ENCODE results near the gene STOML1. TPM values are rescaled to one million over a fixed set of nuclear protein-coding genes. Genes with fewer than 3 reads are reported as not detected.
A peak's percentile ranks its signal among the peaks of the same experiment; 100 is the strongest.

Gene STOML1
- total and polyA plus RNA-seq, 10 of the 15 experiments (the other 5 are each of a cell fraction or from before 2014, with no cell fraction given) = 0.14 to 13.6 (median 8.3) TPM

DNA sequence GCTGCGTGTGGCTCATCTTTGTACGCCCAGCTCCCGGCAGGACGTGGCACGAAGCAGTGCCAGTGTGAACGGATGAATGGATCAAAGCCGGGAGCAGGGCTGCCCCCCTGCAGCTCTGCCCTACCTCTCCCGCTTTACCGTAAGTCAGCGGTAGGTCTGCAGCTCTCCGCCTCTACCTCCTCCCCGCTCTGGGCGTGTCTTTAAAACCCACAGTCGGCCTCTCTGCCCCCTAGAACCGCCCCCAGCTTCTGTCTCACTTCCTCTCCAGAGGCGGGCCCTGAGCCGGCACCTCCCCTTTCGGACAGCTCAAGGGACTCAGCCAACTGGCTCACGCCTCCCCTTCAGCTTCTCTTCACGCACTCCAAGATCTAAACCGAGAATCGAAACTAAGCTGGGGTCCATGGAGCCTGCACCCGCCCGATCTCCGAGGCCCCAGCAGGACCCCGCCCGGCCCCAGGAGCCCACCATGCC lies 2.4 kb upstream of the STOML1 start, which contains the start of gene PML (continued):
- TF ChIP-seq TAF1 (IDR thresholded peaks at IDR 0.05; ENCODE audit: borderline replicate concordance, low read depth, low read length) = peak; percentile 61; the same call in 1 of the 2 replicates
- TF ChIP-seq GATAD2B (conservative IDR thresholded peaks at IDR 0.05; ENCODE audit: low read depth) = no peak
- no peak for TF ChIP-seq ZNF274 (IDR thresholded peaks at IDR 0.05; ENCODE audit: insufficient read depth, insufficient read length)
- no peak for TF ChIP-seq E2F8 (IDR thresholded peaks at IDR 0.05; ENCODE audit: low read depth, partially characterized antibody)
- TF ChIP-seq NFYB (IDR thresholded peaks at IDR 0.05; ENCODE audit: insufficient read depth, low read depth, low read length) = no peak
- TF ChIP-seq MLLT1 (IDR thresholded peaks at IDR 0.05) = no peak
- no peak for TF ChIP-seq PAX8 (IDR thresholded peaks at IDR 0.05)
- TF ChIP-seq, protein P1, sequence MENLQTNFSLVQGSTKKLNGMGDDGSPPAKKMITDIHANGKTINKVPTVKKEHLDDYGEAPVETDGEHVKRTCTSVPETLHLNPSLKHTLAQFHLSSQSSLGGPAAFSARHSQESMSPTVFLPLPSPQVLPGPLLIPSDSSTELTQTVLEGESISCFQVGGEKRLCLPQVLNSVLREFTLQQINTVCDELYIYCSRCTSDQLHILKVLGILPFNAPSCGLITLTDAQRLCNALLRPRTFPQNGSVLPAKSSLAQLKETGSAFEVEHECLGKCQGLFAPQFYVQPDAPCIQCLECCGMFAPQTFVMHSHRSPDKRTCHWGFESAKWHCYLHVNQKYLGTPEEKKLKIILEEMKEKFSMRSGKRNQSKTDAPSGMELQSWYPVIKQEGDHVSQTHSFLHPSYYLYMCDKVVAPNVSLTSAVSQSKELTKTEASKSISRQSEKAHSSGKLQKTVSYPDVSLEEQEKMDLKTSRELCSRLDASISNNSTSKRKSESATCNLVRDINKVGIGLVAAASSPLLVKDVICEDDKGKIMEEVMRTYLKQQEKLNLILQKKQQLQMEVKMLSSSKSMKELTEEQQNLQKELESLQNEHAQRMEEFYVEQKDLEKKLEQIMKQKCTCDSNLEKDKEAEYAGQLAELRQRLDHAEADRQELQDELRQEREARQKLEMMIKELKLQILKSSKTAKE (IDR thresholded peaks at IDR 0.05; ENCODE audit: low read depth, poor library complexity, severe bottlenecking) = no peak
- no peak for TF ChIP-seq FOXM1 (IDR thresholded peaks at IDR 0.05; ENCODE audit: low read depth, low read length)
- TF ChIP-seq HDAC2 (IDR thresholded peaks at IDR 0.05) = no peak
- no peak for TF ChIP-seq SREBF1 (IDR thresholded peaks at IDR 0.05; ENCODE audit: low read length)
- TF ChIP-seq E2F4 (IDR thresholded peaks at IDR 0.05; ENCODE audit: low read depth, low read length) = no peak
- no peak for TF ChIP-seq KLF5 (IDR thresholded peaks at IDR 0.05; ENCODE audit: partially characterized antibody)
- no peak for TF ChIP-seq IKZF2 (IDR thresholded peaks at IDR 0.05)
- TF ChIP-seq KAT2A (conservative IDR thresholded peaks at IDR 0.05; ENCODE audit: control insufficient read depth, low read depth, low read length) = no peak
- TF ChIP-seq ZNF24 (IDR thresholded peaks at IDR 0.05) = no peak
- no peak for TF ChIP-seq SMAD1 (IDR thresholded peaks at IDR 0.05; ENCODE audit: low read depth, partially characterized antibody)
- TF ChIP-seq, protein P2, sequence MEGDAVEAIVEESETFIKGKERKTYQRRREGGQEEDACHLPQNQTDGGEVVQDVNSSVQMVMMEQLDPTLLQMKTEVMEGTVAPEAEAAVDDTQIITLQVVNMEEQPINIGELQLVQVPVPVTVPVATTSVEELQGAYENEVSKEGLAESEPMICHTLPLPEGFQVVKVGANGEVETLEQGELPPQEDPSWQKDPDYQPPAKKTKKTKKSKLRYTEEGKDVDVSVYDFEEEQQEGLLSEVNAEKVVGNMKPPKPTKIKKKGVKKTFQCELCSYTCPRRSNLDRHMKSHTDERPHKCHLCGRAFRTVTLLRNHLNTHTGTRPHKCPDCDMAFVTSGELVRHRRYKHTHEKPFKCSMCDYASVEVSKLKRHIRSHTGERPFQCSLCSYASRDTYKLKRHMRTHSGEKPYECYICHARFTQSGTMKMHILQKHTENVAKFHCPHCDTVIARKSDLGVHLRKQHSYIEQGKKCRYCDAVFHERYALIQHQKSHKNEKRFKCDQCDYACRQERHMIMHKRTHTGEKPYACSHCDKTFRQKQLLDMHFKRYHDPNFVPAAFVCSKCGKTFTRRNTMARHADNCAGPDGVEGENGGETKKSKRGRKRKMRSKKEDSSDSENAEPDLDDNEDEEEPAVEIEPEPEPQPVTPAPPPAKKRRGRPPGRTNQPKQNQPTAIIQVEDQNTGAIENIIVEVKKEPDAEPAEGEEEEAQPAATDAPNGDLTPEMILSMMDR (IDR thresholded peaks at IDR 0.05 in 2 of 3, conservative IDR thresholded peaks at IDR 0.05 in 1 of 3; ENCODE audit: control insufficient read depth in 2 of 3, extremely low read depth in 1 of 3, insufficient read depth in 1 of 3, low read depth in 3 of 3, low read length in 3 of 3) = no peak
